ENCODE results near the gene EFCAB6. TPM values are rescaled to one million over a fixed set of nuclear protein-coding genes. Genes with fewer than 3 reads are reported as not detected.

EFCAB6 gene
- total RNA-seq, 2 experiments from 2014 or later: 0.13 TPM; not detected in 1

DNA sequence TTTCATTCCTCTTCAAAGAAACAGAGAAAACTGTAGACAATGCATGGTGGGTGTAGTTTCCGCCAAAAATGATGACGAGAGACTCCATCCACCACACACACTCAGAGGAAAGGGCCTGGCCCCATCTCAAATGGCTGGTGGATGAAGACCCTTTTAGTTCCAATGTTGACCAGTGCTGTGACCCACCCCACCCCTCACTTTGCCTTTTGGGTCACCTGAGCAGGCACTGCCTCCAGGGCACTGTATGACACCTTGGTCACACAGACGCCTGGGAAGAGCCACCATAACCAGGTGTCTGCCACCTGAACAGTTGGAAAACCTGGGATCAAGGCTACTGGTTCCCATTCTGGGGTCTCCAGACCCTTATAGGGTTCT, 279.0 kb downstream of the EFCAB6 start:
- CTCF ChIA-PET (ENCODE audit: unreplicated experiment): no interaction called here
- TF ChIP-seq, protein P1, sequence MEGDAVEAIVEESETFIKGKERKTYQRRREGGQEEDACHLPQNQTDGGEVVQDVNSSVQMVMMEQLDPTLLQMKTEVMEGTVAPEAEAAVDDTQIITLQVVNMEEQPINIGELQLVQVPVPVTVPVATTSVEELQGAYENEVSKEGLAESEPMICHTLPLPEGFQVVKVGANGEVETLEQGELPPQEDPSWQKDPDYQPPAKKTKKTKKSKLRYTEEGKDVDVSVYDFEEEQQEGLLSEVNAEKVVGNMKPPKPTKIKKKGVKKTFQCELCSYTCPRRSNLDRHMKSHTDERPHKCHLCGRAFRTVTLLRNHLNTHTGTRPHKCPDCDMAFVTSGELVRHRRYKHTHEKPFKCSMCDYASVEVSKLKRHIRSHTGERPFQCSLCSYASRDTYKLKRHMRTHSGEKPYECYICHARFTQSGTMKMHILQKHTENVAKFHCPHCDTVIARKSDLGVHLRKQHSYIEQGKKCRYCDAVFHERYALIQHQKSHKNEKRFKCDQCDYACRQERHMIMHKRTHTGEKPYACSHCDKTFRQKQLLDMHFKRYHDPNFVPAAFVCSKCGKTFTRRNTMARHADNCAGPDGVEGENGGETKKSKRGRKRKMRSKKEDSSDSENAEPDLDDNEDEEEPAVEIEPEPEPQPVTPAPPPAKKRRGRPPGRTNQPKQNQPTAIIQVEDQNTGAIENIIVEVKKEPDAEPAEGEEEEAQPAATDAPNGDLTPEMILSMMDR (conservative IDR thresholded peaks at IDR 0.05; ENCODE audit: low read length): no peak
- TF ChIP-seq EZH2phosphoT487 (IDR thresholded peaks at IDR 0.05; ENCODE audit: borderline replicate concordance, low read depth, low read length): no peak
- Histone ChIP-seq H3K4me1 (ENCODE audit: insufficient read depth, low read length, poor library complexity, severe bottlenecking) (no peaks in the 10 kb centered on the region), H3K36me3 (ENCODE audit: insufficient read depth, low read length) (no peaks in the 10 kb centered on the region), H3K9me2 (ENCODE audit: insufficient read depth, low read length) (no peaks in the 10 kb centered on the region), H3K9me3 (ENCODE audit: low read length) (no peaks in the 10 kb centered on the region), H3K4me2 (ENCODE audit: low read length) (no peak overlapping the region), H3K27ac (ENCODE audit: low read depth, low read length, poor library complexity, severe bottlenecking) (no peak overlapping the region), H3K4me3 (ENCODE audit: low read depth, low read length, poor library complexity, severe bottlenecking) (no peak overlapping the region), H3K79me2 (ENCODE audit: insufficient read depth, low read depth, low read length) (no peaks in the 10 kb centered on the region), H4K20me1 (ENCODE audit: insufficient read depth, low read length) (no peaks in the 10 kb centered on the region), H2AFZ (ENCODE audit: low read length) (no peak overlapping the region)
- POLR2A ChIA-PET: interaction anchor here (1.0 kb wide), 1 partner anchor 14 kb away, joined by 3 read pairs; no protein-coding TSS in a partner anchor
- intact Hi-C loops (cut with micrococcal nuclease; ENCODE audit: unreplicated experiment): no loop called here
- DNase-seq (ENCODE audit: low spot score): no peak
- no TSS peak for BruUV-seq (replicated peaks)

DNA sequence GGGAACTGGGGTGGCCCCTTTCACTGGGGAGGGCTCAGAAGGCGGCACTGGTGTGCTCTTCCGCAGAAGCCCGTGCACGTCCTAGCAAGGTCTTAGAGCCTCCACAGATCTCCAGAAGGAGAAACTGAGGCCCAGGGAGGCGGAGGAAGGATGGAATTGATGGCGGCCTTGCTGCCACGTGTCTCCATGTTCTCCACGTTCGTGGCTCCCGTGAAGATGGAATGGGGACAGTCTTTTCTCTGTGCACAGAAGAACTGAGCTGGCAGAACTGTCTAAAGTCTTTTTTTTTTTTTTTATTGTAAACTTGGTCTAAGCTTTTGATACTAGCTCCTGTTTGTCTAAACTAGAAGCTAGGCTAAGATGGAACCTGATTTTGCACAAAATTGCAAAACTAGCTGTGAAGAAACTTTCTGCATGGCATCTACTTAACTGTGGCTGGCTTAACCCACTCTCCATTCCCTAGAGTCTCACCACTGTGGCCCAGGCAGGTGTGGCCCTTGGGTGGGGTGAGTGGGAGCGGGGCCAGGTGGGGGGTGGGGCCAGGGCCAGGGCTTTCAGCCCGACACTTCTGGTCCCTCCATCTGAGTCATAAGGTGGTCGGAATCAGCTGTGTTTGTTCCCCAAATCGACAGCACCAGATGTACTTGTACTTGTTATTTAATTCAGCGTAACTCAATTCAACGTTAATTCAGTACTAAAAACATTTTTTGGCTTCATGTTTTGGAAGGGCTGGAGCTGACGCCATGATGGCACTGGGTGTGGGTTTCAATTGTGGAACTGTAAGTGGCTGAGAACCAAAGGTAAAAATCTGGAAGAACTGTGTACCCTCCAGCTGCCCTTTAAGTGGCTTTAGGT, 279.6 kb downstream of the EFCAB6 start:
- no peaks in the 10 kb centered on the region for H3K4me1 ChIP-seq (ENCODE audit: insufficient read depth, low read length, poor library complexity, severe bottlenecking)
- H3K4me2 ChIP-seq (ENCODE audit: low read length): no peak overlapping the region
- no peaks in the 10 kb centered on the region for H3K9me3 ChIP-seq (ENCODE audit: low read length)
- CTCF ChIA-PET (ENCODE audit: unreplicated experiment): no interaction called here
- intact Hi-C loops (cut with micrococcal nuclease; ENCODE audit: unreplicated experiment): no loop called here
- no peak overlapping the region for H3K27ac ChIP-seq (ENCODE audit: low read depth, low read length, poor library complexity, severe bottlenecking)
- no peak overlapping the region for H2AFZ ChIP-seq (ENCODE audit: low read length)
- H3K79me2 ChIP-seq (ENCODE audit: insufficient read depth, low read depth, low read length): no peaks in the 10 kb centered on the region
- no peaks in the 10 kb centered on the region for H3K9me2 ChIP-seq (ENCODE audit: insufficient read depth, low read length)
- H3K36me3 ChIP-seq (ENCODE audit: insufficient read depth, low read length): no peaks in the 10 kb centered on the region
- DNase-seq (ENCODE audit: low spot score): no peak
- POLR2A ChIA-PET: interaction anchor here (0.6 to 1.0 kb wide), 2 partner anchors 9 to 15 kb away, joined by 3 read pairs; no protein-coding TSS in a partner anchor
- no peaks in the 10 kb centered on the region for H4K20me1 ChIP-seq (ENCODE audit: insufficient read depth, low read length)
- no peak overlapping the region for H3K4me3 ChIP-seq (ENCODE audit: low read depth, low read length, poor library complexity, severe bottlenecking)
- TF ChIP-seq, protein P1 (conservative IDR thresholded peaks at IDR 0.05; ENCODE audit: low read length): no peak
- TF ChIP-seq EZH2phosphoT487 (IDR thresholded peaks at IDR 0.05; ENCODE audit: borderline replicate concordance, low read depth, low read length): no peak
- no TSS peak for BruUV-seq (replicated peaks)

- TF ChIP-seq, protein P1 (conservative IDR thresholded peaks at IDR 0.05; ENCODE audit: low read length): no peak
- no peak for TF ChIP-seq EZH2phosphoT487 (IDR thresholded peaks at IDR 0.05; ENCODE audit: borderline replicate concordance, low read depth, low read length)
- Histone ChIP-seq H4K20me1 (ENCODE audit: insufficient read depth, low read length) (no peaks in the 10 kb centered on the region), H3K9me3 (ENCODE audit: low read length) (no peaks in the 10 kb centered on the region), H3K4me2 (ENCODE audit: low read length) (no peak overlapping the region), H3K4me1 (ENCODE audit: insufficient read depth, low read length, poor library complexity, severe bottlenecking) (no peaks in the 10 kb centered on the region), H2AFZ (ENCODE audit: low read length) (no peak overlapping the region), H3K27ac (ENCODE audit: low read depth, low read length, poor library complexity, severe bottlenecking) (no peak overlapping the region), H3K36me3 (ENCODE audit: insufficient read depth, low read length) (no peaks in the 10 kb centered on the region), H3K79me2 (ENCODE audit: insufficient read depth, low read depth, low read length) (no peaks in the 10 kb centered on the region), H3K4me3 (ENCODE audit: low read depth, low read length, poor library complexity, severe bottlenecking) (no peak overlapping the region), H3K9me2 (ENCODE audit: insufficient read depth, low read length) (no peaks in the 10 kb centered on the region)
- no TSS peak for BruUV-seq (replicated peaks)
- DNase-seq (ENCODE audit: low spot score): no peak
- ChIA-PET POLR2A (interaction anchor here (0.6 kb wide), 2 partner anchors 8 to 10 kb away, joined by 3 read pairs; no protein-coding TSS in a partner anchor), CTCF (ENCODE audit: unreplicated experiment) (no interaction called here)
- intact Hi-C loops (cut with micrococcal nuclease; ENCODE audit: unreplicated experiment): no loop called here
These were observed 280.5 kb downstream of the EFCAB6 start for GRCh38 chr22:43531651-43532050.
